Measurements from ENCODE around the gene KMT2B.

The KMT2B gene

GRCh38 chr19:35740423-35741202 is 22.8 kb downstream of the KMT2B start:
- peak; percentile 95 for DNase-seq (ENCODE audit: low spot score)

- DNase-seq (ENCODE audit: low spot score) = no peak
Measured at GRCh38 chr19:35741203-35741515, 23.4 kb downstream of the KMT2B start.

GRCh38 chr19:35742121-35742724 is 24.4 kb downstream of the KMT2B start, which contains the start of gene IGFLR1:
Gene IGFLR1, minus strand, starts transcription at chr19:35742452. Its CDS starts 1,272 bp downstream, at chr19:35741180.
- peak; percentile 73 for DNase-seq (ENCODE audit: low spot score)

DNA sequence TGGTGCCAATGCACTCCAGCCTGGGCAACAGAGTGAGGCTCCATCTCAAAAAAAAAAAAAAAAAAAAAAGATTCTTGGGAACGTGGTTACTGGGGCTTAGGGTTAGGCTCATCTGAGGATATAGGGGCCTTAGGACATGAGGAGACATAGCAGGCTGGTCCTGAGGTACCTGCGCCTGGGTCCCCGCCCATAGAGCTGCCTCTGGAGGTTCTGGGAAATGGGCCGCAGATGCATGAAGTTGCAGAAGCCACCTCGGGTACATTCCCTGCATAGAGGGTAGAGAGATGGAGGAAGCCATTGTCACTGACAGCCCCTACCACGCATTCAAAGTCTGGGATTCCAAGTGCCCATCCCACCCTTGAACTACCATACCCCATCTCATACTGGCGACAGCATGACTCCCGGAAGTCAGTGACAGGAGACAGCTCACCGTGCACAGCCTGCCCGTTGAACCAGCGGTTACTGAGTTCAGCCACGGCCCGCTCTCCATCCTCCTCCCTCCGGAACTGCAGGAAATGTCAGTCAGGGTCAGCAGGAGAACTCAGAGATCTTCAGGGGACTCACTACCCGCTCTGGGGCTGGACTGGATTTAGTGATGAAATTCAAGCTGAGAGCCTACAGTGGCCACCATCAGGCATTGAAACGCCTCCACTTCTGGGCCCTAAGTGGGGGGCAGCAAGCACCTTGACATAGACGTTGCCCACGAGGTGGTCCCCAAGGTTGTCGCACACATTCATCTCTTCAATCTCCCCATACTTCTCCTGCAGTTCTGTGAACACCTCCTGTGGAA is 26.0 kb downstream of the KMT2B start:
- no peak for DNase-seq (ENCODE audit: low spot score)

DNA sequence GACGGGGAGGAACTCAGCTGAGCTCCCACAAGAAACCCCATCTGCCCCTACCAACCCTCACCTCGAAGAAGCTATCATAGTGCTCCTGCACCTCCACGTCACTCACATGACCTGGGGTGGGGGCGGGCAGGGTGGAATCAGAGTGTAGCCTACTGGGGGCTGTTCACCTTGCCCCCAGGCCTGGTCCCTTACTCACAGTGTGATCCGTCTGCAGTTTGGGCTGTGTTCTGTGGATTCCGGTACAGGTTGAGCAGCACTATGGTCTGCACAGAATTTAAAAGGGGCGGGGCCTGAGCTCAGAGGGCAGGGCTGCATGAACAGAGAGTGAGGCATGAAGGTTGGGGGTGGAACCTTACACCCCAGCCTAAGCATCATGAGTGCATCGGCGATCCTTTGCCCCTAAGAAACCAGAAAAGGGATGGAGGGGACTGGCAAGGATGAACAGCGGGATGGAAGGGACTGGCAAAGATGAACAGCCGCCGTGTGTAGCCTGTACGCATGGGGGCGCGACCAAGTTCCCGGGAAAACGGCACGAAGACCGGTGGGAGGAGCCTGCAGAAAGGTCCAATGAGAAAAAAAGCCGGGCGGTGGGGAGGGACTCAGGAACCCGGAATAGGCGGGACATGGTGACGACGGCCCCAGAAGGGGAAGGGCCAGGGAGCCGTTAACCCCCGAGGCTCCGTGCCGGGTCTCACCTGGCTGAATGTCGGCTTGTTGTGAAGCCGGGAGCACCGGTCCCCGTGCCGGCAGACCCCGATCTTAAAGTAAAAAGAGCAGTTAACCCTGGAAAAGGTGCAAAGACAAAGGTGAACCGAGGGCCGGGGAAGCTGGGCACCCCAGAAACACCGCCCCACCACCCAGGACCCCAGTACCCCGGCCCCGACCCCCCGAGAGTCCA is 26.9 kb downstream of the KMT2B start:
- peak; percentile 96 for DNase-seq (ENCODE audit: low spot score)

DNA sequence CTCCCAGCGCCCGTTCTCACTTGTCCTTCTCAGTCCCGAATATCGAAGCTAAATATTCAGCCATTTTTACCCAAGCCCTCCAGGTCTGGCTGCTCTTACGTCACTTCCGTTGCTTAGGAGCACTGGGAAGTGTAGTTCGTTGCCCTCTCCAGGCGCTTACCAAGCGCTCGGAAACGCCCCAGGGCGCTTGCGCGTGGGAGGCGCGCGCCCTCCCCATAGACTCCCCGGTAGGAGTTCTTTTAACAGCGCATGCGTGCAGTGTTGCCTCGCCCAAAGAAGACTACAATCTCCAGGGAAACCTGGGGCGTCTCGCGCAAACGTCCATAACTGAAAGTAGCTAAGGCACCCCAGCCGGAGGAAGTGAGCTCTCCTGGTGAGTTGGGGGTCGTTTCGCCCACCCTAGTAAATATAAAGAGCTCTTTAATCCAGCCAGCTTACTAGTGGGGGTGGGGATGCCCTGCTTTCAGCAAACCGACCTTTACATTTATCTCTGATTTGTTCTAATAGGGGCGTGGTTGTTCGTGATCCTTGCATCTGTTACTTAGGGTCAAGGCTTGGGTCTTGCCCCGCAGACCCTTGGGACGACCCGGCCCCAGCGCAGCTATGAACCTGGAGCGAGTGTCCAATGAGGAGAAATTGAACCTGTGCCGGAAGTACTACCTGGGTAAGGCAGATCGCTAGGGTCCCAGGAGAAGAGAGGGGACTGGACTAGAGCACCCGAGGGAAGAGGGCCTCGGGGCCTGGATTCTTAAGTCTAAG is 27.7 kb downstream of the KMT2B start, which contains the start of the genes PSENEN and U2AF1L4:
Gene PSENEN, plus strand, starts transcription at position 324 of the 759 bp plus-strand sequence. Its CDS starts 280 bp downstream, at position 604.
Gene U2AF1L4, minus strand, starts transcription at position 91 of the 759 bp plus-strand sequence. Its CDS starts 27 bp downstream, at position 64.
- DNase-seq (ENCODE audit: low spot score) = peak; percentile 99

DNA sequence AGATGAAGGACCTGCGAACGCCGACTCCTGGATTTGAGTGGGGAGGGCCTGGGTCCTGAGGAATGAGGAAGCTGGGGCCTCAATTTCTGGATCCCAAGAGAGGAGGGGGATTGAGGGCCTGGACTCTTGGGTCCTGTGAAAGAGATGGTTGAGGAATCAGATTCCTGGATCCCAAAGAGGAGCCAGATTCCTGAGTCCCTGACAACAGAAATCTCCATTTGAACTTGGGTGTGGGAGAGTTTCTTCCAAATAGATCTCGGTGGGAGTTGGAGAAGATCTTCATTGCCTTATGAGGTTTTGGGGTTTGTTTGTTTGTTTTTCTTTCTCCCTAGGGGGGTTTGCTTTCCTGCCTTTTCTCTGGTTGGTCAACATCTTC is 28.3 kb downstream of the KMT2B start:
- DNase-seq (ENCODE audit: low spot score) = no peak

- DNase-seq (ENCODE audit: low spot score) = no peak
Measured at GRCh38 chr19:35746531-35746930, 28.7 kb downstream of the KMT2B start.

GRCh38 chr19:35748106-35749020 is 30.6 kb downstream of the KMT2B start, which contains the start of gene LIN37:
Gene LIN37, plus strand, starts transcription at chr19:35748576. Its CDS starts 149 bp downstream, at chr19:35748725.
- DNase-seq (ENCODE audit: low spot score) = peak; percentile 99

DNA sequence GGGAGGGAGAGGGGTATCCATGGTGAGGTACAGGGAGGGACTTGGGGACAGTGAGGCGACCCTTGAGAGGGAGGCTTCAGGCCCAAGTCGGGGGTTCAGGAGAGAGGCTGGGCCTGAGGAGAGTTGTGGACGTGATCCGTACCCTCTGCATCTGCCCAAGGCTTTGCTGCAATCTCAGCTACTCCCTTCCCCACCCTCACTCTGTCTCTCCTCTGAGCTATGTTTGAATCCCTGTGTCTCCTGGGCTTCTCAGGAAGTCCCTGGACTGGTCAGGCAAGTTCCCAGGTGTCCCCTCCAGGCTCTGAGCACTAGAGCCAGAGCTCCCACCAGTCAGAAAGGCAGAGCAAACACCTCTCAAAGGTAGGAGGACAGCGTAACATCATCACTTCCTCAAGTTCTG is 32.4 kb downstream of the KMT2B start:
- DNase-seq (ENCODE audit: low spot score) = no peak

- no peak for DNase-seq (ENCODE audit: low spot score)
Measured at GRCh38 chr19:35751839-35752745, 34.3 kb downstream of the KMT2B start.

GRCh38 chr19:35752746-35753350 is 35.0 kb downstream of the KMT2B start:
- no peak for DNase-seq (ENCODE audit: low spot score)

DNA sequence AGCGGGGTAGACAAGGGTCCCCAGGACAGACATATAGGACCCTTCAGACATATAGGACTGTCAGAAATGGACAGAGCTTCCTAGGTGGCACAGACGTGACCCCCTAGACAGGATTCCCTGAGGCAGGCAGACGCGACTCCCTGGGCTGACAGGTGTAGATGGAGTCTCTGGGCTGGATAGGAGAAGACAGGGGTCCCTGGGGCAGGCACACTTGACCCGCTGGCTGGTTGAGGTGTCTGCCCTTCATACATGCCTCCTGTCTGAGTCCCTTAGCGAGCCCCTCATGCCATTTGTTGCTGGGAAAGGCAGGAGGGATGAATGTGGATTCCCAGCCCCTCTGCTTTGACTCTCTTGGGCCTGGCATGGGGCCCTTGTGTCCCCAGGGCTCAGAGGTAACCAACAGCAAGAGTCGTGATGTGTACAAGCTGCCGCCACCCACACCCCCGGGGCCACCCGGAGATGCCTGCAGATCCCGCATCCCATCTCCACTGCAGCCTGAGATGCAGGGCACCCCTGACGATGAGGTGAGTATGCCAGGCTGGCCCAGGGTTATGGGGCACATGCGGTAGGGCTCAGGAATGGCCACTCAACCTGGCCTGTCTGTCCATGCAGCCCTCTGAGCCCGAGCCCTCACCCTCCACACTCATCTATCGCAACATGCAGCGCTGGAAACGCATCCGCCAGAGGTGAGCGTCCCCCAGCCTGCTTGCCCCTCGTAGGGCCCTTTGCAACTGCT is 36.0 kb downstream of the KMT2B start:
- DNase-seq (ENCODE audit: low spot score) = no peak

GRCh38 chr19:35754370-35755130 is 36.7 kb downstream of the KMT2B start:
- DNase-seq (ENCODE audit: low spot score) = no peak

- no peak for DNase-seq (ENCODE audit: low spot score)
Measured at GRCh38 chr19:35755131-35755549, 37.3 kb downstream of the KMT2B start.

DNA sequence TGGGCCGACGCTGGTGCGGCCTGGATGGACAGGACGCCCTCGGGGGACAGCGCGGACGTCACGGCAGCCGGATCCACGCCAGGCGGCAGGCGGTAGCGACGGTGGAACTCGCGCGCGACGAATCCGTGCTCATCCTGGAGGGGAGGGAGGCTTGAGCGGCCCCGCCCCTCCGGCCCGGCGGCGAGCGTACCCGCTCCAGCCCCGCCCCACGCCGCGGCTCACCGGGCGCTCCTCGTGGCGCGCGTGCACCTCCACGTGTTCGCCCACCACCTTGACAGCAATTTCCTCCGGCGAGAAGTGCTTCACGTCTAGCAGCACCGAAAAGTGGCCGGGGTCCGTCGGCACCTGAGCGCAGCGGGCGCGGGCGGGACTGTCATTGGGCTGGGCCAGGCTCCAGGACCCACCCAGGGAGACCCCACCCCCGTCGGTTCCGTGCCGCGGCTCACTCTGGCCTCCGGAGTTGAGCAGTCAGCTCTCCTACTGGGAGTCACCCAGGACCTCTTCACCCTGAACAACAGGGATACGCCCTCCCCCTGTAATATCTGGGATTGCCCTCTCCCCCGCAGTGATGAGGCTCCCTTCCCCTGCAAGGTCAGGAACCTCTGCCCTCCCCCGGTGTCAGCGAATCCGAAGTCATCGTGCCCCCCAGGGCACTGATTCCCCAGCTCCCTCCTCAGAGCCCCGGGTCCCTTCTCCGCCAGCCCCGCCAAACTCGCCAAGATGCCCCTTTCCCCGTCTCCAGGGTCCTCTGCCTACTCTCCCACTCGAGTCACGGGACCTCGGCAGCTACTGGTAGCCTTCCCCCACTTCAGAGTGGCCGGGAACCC is 38.0 kb downstream of the KMT2B start:
- peak; percentile 53 for DNase-seq (ENCODE audit: low spot score)

Measured in CD4-positive, alpha-beta T cell treated with Interleukin-6 at 100 ng/mL for 8 hours (primary cell).